Measurements from ENCODE around the gene SLC51A. TPM values are rescaled to one million over a fixed set of nuclear protein-coding genes. Genes with fewer than 3 reads are reported as not detected.

Gene SLC51A
- total and polyA plus RNA-seq, 9 of the 15 experiments (the other 6 are each of a cell fraction or from before 2014, with no cell fraction given), result 0.35 to 0.38 TPM; not detected in 7

GRCh38 chr3:196178993-196179379 lies 37.3 kb upstream of the SLC51A start:
- Histone ChIP-seq H4K20me1 (replicated peaks; ENCODE audit: control insufficient read depth, insufficient read depth, low read length) (no peaks in the 10 kb centered on the region), H3K27me3 (ENCODE audit: control insufficient read depth in 2 of 2, insufficient read depth in 2 of 2, low read length in 2 of 2) (no peaks in the 10 kb centered on the region), H3K9me3 (replicated peaks; ENCODE audit: control insufficient read depth, insufficient read depth, low read depth, low read length) (no peaks in the 10 kb centered on the region), H3K4me2 (ENCODE audit: insufficient read depth, low read length) (peak overlapping the region; percentile 67; the same call in 1 of the 2 replicates), H3K27ac (ENCODE audit: extremely low read depth, low read depth, low read length) (peak overlapping the region; percentile 8; the same call in 1 of the 3 replicates), H3K4me1 (replicated peaks in 1 of 2; ENCODE audit: control insufficient read depth in 2 of 2, insufficient read depth in 2 of 2, low read length in 2 of 2) (peaks cover 59 to 69% of the 10 kb centered on the region in 2 experiments), H3K4me3 (no peak overlapping the region), H3K36me3 (ENCODE audit: control insufficient read depth, insufficient read depth, low read length) (no peaks in the 10 kb centered on the region), H3K79me2 (ENCODE audit: control insufficient read depth, insufficient read depth, low read length) (peaks cover 4% of the 10 kb centered on the region; the same call in 1 of the 3 replicates), H3K9ac (ENCODE audit: insufficient read depth in 1 of 2, low read depth in 2 of 2, low read length in 2 of 2) (no peak overlapping the region), H2AFZ (ENCODE audit: low read depth, low read length) (peak overlapping the region; percentile 95), H3K9me1 (ENCODE audit: control insufficient read depth, insufficient read depth, low read length) (no peaks in the 10 kb centered on the region)
- intact Hi-C loops (cut with micrococcal nuclease), result no loop called here
- in situ Hi-C loops (cut with MboI), result no loop called here
- no peak for DNase-seq (ENCODE audit: extremely low read depth in 1 of 4, low spot score in 3 of 4)
- FAIRE-seq, result no peak
- no TSS peak for BruUV-seq (replicated peaks)
- POLR2A ChIA-PET, result interaction anchor here (0.8 to 4.0 kb wide), 3 partner anchors 15 to 100 kb away, joined by 4 to 23 read pairs (median 4); no protein-coding TSS in a partner anchor
- CTCF ChIA-PET (ENCODE audit: low intra/inter-chr PET ratio), result no interaction called here
- 80% methylated on average over 6 of the region's 6 CpGs for WGBS (ENCODE audit: insufficient coverage, low coverage, missing lambda C conversion rate)
- ATAC-seq, result no peak
- TF ChIP-seq HNRNPK (IDR thresholded peaks at IDR 0.05; ENCODE audit: low read depth, low read length, poor library complexity, severe bottlenecking), result no peak
- no peak for TF ChIP-seq ZFX (CRISPR knock-in tag; IDR thresholded peaks at IDR 0.05)
- no peak for TF ChIP-seq HNRNPH1 (optimal IDR thresholded peaks at IDR 0.05; ENCODE audit: low read depth, low read length)
- no peak for TF ChIP-seq ZNF507 (tag; conservative IDR thresholded peaks at IDR 0.05)
- no peak for TF ChIP-seq ZBTB5 (IDR thresholded peaks at IDR 0.05)
- TF ChIP-seq TEAD4 (IDR thresholded peaks at IDR 0.05; ENCODE audit: low read length), result no peak
- TF ChIP-seq TEAD4 (CRISPR knock-in tag; IDR thresholded peaks at IDR 0.05; ENCODE audit: borderline replicate concordance), result no peak
- no peak for TF ChIP-seq ZFP36 (IDR thresholded peaks at IDR 0.05; ENCODE audit: low read depth, low read length, partially characterized antibody)
- no peak for TF ChIP-seq CHD4 (IDR thresholded peaks at IDR 0.05; ENCODE audit: insufficient read depth, insufficient replicate concordance, low read depth, low read length, poor library complexity, severe bottlenecking)
- TF ChIP-seq ZNF586 (CRISPR knock-in tag; conservative IDR thresholded peaks at IDR 0.05), result no peak
- no peak for TF ChIP-seq AFF1 (IDR thresholded peaks at IDR 0.05; ENCODE audit: low read depth in 1 of 2, partially characterized antibody in 2 of 2)
- TF ChIP-seq ILF3 (IDR thresholded peaks at IDR 0.05; ENCODE audit: borderline replicate concordance), result no peak
- TF ChIP-seq LEF1 (IDR thresholded peaks at IDR 0.05), result no peak
- TF ChIP-seq FOXJ3 (CRISPR knock-in tag; IDR thresholded peaks at IDR 0.05), result no peak

Measured in K562 (cell line).